Kidney (tissue), 14 donors: ENCODE data around the gene BMERB1. TPM values are rescaled to one million over a fixed set of nuclear protein-coding genes. Genes with fewer than 3 reads are reported as not detected.

Experiments used
- DNase-seq, 5 donors: peaks; one replicate each; pipeline ENCODE4 v3.0.0-alpha.2; 2013 to 2020
- FAIRE-seq: peaks from 2 replicates; lab custom pipeline; 2012; peaks lifted over from hg19 to GRCh38; lab: Jason Lieb, UNC
- H3K27ac ChIP-seq, 2 donors: one replicate each; pipeline ENCODE4 v1.7.0; 2013; ENCODE audit warnings: low read depth in 2 of 2, low read length in 2 of 2, inconsistent platforms in 1 of 2
- H3K27me3 ChIP-seq: one replicate; pipeline ENCODE4 v1.7.1; 2013; ENCODE audit warnings: low read length, inconsistent platforms; ENCODE audit not compliant: control insufficient read depth, insufficient read depth
- H3K36me3 ChIP-seq, 3 donors: one replicate each; pipeline versions ENCODE4 v1.7.0 to v1.7.1; 2013; ENCODE audit warnings: low read length in 3 of 3, control low read depth in 1 of 3, inconsistent platforms in 1 of 3; ENCODE audit not compliant: insufficient read depth in 3 of 3, control insufficient read depth in 2 of 3
- H3K4me1 ChIP-seq, 3 donors: one replicate each; pipeline versions ENCODE4 v1.7.0 to v1.7.1; 2013; ENCODE audit warnings: low read length in 3 of 3, inconsistent platforms in 1 of 3, low read depth in 1 of 3; ENCODE audit not compliant: control insufficient read depth in 2 of 3, insufficient read depth in 2 of 3
- H3K4me3 ChIP-seq, 3 donors: one replicate each; pipeline versions ENCODE4 v1.7.0 to v1.8.1; 2013; ENCODE audit warnings: low read length in 3 of 3, control low read depth in 1 of 3, inconsistent platforms in 1 of 3
- H3K9ac ChIP-seq, 3 donors: one replicate each; pipeline versions ENCODE4 v1.7.0 to v1.7.1; 2013; ENCODE audit warnings: low read length in 3 of 3, control low read depth in 1 of 3, inconsistent platforms in 1 of 3
- H3K9me3 ChIP-seq, 3 donors: one replicate each; pipeline versions ENCODE4 v1.7.0 to v1.7.1; 2013; ENCODE audit warnings: low read length in 3 of 3, control low read depth in 1 of 3, inconsistent platforms in 1 of 3; ENCODE audit not compliant: control insufficient read depth in 2 of 3, insufficient read depth in 1 of 3
- CTCF ChIP-seq: IDR thresholded peaks from 3 replicates; pipeline ENCODE4 v1.5.1; 2012; ENCODE audit warnings: mild to moderate bottlenecking, moderate library complexity, borderline replicate concordance; ENCODE audit not compliant: insufficient read depth; ENCODE audit errors: extremely low read depth
- intact Hi-C: fragments of 100-400 bp; cut with DNase I; formaldehyde crosslinking; loops from one replicate; pipeline ENCODE4 v1.11.1; 2022
- polyA plus RNA-seq: library from polyadenylated mRNA; stranded (reverse); fragments of 350-450 nt; fragmentation: Illumina TruSeq; extraction: RNeasy Lipid Tissue Mini Kit (QIAGEN cat#74804); gene quantifications from one replicate; pipeline ENCODE4 v1.2.3, GENCODE V29; 2014; ENCODE audit warnings: low read depth, low replicate concordance; ENCODE audit not compliant: insufficient read depth
- total RNA-seq: library from RNA; stranded (reverse); fragmentation: NEBNext Ultra II Directional; extraction: Animal tissue kit (Norgen Biotek cat#: 25700); gene quantifications from one replicate; pipeline ENCODE4 v1.2.1, GENCODE V29; 2021
- donor health status: control.
- donor health status: control.
- donor health status: control.
- donor health status: control.
- donor health status: control.
- donor health status: DM: yes; HTN: yes; CAD: no.
- donor health status: Normal renal cell carcinoma (clear cell type).

Gene BMERB1
- total and polyA plus RNA-seq, 2 donors from 2014 or later: 33.4 to 48.8 TPM

- peak in 1 of 5 donors; percentile 43 for DNase-seq
- H3K36me3 ChIP-seq: peaks cover 22 to 55% (median 52%) of the 10 kb centered on the region in 3 donors
- no peak for FAIRE-seq
Measured at GRCh38 chr16:15620611-15621195, 186.3 kb downstream of the BMERB1 start.

GRCh38 chr16:15621456-15621855 is 187.1 kb downstream of the BMERB1 start:
- FAIRE-seq: no peak
- H3K36me3 ChIP-seq: peaks cover 20 to 49% (median 49%) of the 10 kb centered on the region in 3 donors
- no peak for TF ChIP-seq CTCF
- no peak overlapping the region for H3K9ac ChIP-seq
- no peak overlapping the region for H3K27ac ChIP-seq
- peak in 1 of 5 donors; percentile 46 for DNase-seq
- H3K4me3 ChIP-seq: no peak overlapping the region
- intact Hi-C loops: no loop called here
- no peaks in the 10 kb centered on the region for H3K9me3 ChIP-seq
- H3K27me3 ChIP-seq: no peaks in the 10 kb centered on the region
- H3K4me1 ChIP-seq: peaks cover 0 to 5% (median 1%) of the 10 kb centered on the region in 3 donors

More at GRCh38 chr16:15620611-15621195, 186.3 kb downstream of the BMERB1 start:
- H3K9me3 ChIP-seq: no peaks in the 10 kb centered on the region
- TF ChIP-seq CTCF: no peak
- intact Hi-C loops: no loop called here
- H3K9ac ChIP-seq: no peak overlapping the region
- H3K27ac ChIP-seq: no peak overlapping the region
- H3K4me1 ChIP-seq: peaks cover 0 to 5% (median 3%) of the 10 kb centered on the region in 3 donors
- H3K27me3 ChIP-seq: no peaks in the 10 kb centered on the region
- no peak overlapping the region for H3K4me3 ChIP-seq

GRCh38 chr16:15621889-15622288 is 187.5 kb downstream of the BMERB1 start:
- H3K27me3 ChIP-seq: no peaks in the 10 kb centered on the region
- no peak for DNase-seq
- H3K4me3 ChIP-seq: no peak overlapping the region
- TF ChIP-seq CTCF: no peak
- no peak for FAIRE-seq
- H3K36me3 ChIP-seq: peaks cover 16 to 45% (median 45%) of the 10 kb centered on the region in 3 donors
- peaks cover 0 to 5% (median 0%) of the 10 kb centered on the region in 3 donors for H3K4me1 ChIP-seq
- no peak overlapping the region for H3K9ac ChIP-seq
- H3K9me3 ChIP-seq: no peaks in the 10 kb centered on the region
- H3K27ac ChIP-seq: no peak overlapping the region
- intact Hi-C loops: no loop called here
